Measurements from ENCODE around the gene ZNF805. TPM values are rescaled to one million over a fixed set of nuclear protein-coding genes. Genes with fewer than 3 reads are reported as not detected.

ZNF805 gene
- total and polyA plus RNA-seq, 12 donors, result 0.77 to 14.7 (median 10.8) TPM

DNA sequence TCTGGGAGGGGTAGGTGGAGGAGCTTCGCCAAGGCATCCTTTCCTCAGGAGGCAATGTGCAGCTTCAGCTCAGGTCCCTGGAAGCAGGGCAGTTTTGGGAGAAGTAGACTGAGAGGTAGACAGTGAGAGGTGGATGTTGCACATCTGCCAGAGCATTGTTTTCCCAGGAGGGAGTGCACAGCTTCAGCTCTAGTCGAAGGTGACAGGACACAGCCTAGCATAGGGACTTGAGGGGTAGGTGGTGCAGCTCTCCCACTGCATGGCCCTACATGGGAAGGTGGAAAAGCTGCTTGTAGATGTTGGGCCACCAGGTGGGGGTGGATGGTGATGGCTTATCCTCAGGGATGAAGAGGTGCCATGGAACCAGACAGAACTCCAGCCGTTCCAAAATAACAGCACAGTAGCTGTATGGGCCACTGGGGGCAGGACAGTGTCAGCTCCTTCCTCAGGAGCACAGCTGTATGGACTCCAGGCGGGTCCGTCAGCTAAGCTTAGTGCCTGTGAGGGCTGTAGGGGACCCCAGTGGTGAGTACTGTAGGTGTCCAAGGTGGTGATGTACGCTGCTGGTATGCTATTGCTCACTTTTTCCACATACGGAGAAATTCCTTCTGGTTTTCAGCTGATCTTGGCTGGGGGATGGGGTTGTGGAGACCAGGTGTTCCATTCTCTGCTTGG lies 62.4 kb downstream of the ZNF805 start:
- DNase-seq (no peak), ATAC-seq (peak in 4 of 8 donors; percentile 25 to 56 (median 27))
- no peak overlapping the region for H3K4me3 ChIP-seq
- TF ChIP-seq, protein P1, sequence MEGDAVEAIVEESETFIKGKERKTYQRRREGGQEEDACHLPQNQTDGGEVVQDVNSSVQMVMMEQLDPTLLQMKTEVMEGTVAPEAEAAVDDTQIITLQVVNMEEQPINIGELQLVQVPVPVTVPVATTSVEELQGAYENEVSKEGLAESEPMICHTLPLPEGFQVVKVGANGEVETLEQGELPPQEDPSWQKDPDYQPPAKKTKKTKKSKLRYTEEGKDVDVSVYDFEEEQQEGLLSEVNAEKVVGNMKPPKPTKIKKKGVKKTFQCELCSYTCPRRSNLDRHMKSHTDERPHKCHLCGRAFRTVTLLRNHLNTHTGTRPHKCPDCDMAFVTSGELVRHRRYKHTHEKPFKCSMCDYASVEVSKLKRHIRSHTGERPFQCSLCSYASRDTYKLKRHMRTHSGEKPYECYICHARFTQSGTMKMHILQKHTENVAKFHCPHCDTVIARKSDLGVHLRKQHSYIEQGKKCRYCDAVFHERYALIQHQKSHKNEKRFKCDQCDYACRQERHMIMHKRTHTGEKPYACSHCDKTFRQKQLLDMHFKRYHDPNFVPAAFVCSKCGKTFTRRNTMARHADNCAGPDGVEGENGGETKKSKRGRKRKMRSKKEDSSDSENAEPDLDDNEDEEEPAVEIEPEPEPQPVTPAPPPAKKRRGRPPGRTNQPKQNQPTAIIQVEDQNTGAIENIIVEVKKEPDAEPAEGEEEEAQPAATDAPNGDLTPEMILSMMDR (IDR thresholded peaks at IDR 0.05), result no peak
- H3K4me1 ChIP-seq, result peaks cover 0 to 22% (median 13%) of the 10 kb centered on the region in 9 donors
- no peaks in the 10 kb centered on the region for H3K27me3 ChIP-seq
- H3K27ac ChIP-seq, result no peak overlapping the region
- peaks cover 0 to 71% (median 12%) of the 10 kb centered on the region in 9 donors for H3K36me3 ChIP-seq
- no peaks in the 10 kb centered on the region for H3K9me3 ChIP-seq
- intact Hi-C loops (cut with DNase I), result no loop called here
- WGBS, 2 donors, result 79 to 96% methylated on average over 7 of the region's 7 CpGs

Other genes starting within 250 kb of the ZNF805 start
- gene USP29, start 120.6 kb upstream of the ZNF805 start, total RNA-seq, result not detected
- not detected for gene USP29, start 120.6 kb upstream of the ZNF805 start, polyA plus RNA-seq
- gene ZIM3, start 95.4 kb upstream of the ZNF805 start, total RNA-seq, result not detected
- not detected for gene ZIM3, start 95.4 kb upstream of the ZNF805 start, polyA plus RNA-seq
- not detected for gene DUXA, start 73.1 kb upstream of the ZNF805 start, total RNA-seq
- gene DUXA, start 73.1 kb upstream of the ZNF805 start, polyA plus RNA-seq, result not detected
- 10 to 100 TPM; 16.5 to 23.8 (median 20.7) TPM for gene ZNF264, start 49.1 kb upstream of the ZNF805 start, total RNA-seq
- gene ZNF264, start 49.1 kb upstream of the ZNF805 start, polyA plus RNA-seq, result 1 to 10 TPM; 2.2 to 3.4 TPM
- 1 to 10 TPM in 8 of 10 donors, under 1 TPM in 2; 0.90 to 6.7 (median 1.7) TPM for gene AURKC, start 9.6 kb upstream of the ZNF805 start, total RNA-seq
- gene AURKC, start 9.6 kb upstream of the ZNF805 start, polyA plus RNA-seq, result 1 to 10 TPM in 1 of 2 donors, under 1 TPM in 1; 0.58 to 2.3 TPM
- gene ZNF460, start 39.9 kb downstream of the ZNF805 start, total RNA-seq, result 10 to 100 TPM; 22.9 to 50.3 (median 41.1) TPM
- 1 to 10 TPM in 1 of 2 donors, under 1 TPM in 1; 0.42 to 4.7 TPM for gene ZNF460, start 39.9 kb downstream of the ZNF805 start, polyA plus RNA-seq
- 1 to 10 TPM; 5.5 to 9.2 (median 7.0) TPM for gene ZNF543, start 79.8 kb downstream of the ZNF805 start, total RNA-seq
- gene ZNF543, start 79.8 kb downstream of the ZNF805 start, polyA plus RNA-seq, result 1 to 10 TPM in 1 of 2 donors, under 1 TPM in 1; 0.86 to 2.1 TPM
- gene ZNF304, start 110.6 kb downstream of the ZNF805 start, total RNA-seq, result 10 to 100 TPM in 8 of 10 donors, 1 to 10 TPM in 2; 8.0 to 15.7 (median 11.4) TPM
- gene ZNF304, start 110.6 kb downstream of the ZNF805 start, polyA plus RNA-seq, result 1 to 10 TPM; 3.4 to 3.7 TPM
- 10 to 100 TPM in 7 of 10 donors, 1 to 10 TPM in 3; 8.1 to 18.8 (median 11.4) TPM for gene TRAPPC2B, start 122.9 kb downstream of the ZNF805 start, total RNA-seq
- 10 to 100 TPM; 31.8 to 37.5 TPM for gene TRAPPC2B, start 122.9 kb downstream of the ZNF805 start, polyA plus RNA-seq
- 1 to 10 TPM; 2.0 to 4.2 (median 2.8) TPM for gene ZNF547, start 122.9 kb downstream of the ZNF805 start, total RNA-seq
- gene ZNF547, start 122.9 kb downstream of the ZNF805 start, polyA plus RNA-seq, result 1 to 10 TPM; 1.4 to 4.2 TPM
- gene ZNF548, start 149.2 kb downstream of the ZNF805 start, total RNA-seq, result 10 to 100 TPM; 12.7 to 18.8 (median 14.2) TPM
- gene ZNF548, start 149.2 kb downstream of the ZNF805 start, polyA plus RNA-seq, result 1 to 10 TPM; 5.3 to 7.8 TPM
- gene ZNF17, start 170.5 kb downstream of the ZNF805 start, total RNA-seq, result 10 to 100 TPM in 5 of 10 donors, 1 to 10 TPM in 5; 7.7 to 11.6 (median 10.0) TPM
- 1 to 10 TPM; 3.4 to 4.2 TPM for gene ZNF17, start 170.5 kb downstream of the ZNF805 start, polyA plus RNA-seq
- gene ZNF749, start 194.7 kb downstream of the ZNF805 start, total RNA-seq, result 1 to 10 TPM; 1.7 to 7.7 (median 2.4) TPM
- gene ZNF749, start 194.7 kb downstream of the ZNF805 start, polyA plus RNA-seq, result 10 to 100 TPM in 1 of 2 donors, 1 to 10 TPM in 1; 2.9 to 12.8 TPM
- 1 to 10 TPM; 1.9 to 6.5 (median 4.5) TPM for gene VN1R1, start 216.5 kb downstream of the ZNF805 start, total RNA-seq
- 1 to 10 TPM in 1 of 2 donors, under 1 TPM in 1; 0.88 to 1.8 TPM for gene VN1R1, start 216.5 kb downstream of the ZNF805 start, polyA plus RNA-seq
- 10 to 100 TPM; 18.6 to 27.4 (median 23.2) TPM for gene ZNF772, start 236.9 kb downstream of the ZNF805 start, total RNA-seq
- 1 to 10 TPM; 2.4 to 2.7 TPM for gene ZNF772, start 236.9 kb downstream of the ZNF805 start, polyA plus RNA-seq
- gene ZNF419, start 247.1 kb downstream of the ZNF805 start, total RNA-seq, result 1 to 10 TPM; 5.4 to 9.1 (median 7.8) TPM
- 1 to 10 TPM; 5.0 to 9.2 TPM for gene ZNF419, start 247.1 kb downstream of the ZNF805 start, polyA plus RNA-seq

Data from heart right ventricle (tissue), 16 donors.